Glomerular visceral epithelial cell (primary cell): ENCODE results near the gene FGFRL1.

Experiments used
- DNase-seq: peaks from one replicate; pipeline ENCODE4 v3.0.0-alpha.2; 2016; ENCODE audit errors: extremely low spot score

The FGFRL1 gene

DNA sequence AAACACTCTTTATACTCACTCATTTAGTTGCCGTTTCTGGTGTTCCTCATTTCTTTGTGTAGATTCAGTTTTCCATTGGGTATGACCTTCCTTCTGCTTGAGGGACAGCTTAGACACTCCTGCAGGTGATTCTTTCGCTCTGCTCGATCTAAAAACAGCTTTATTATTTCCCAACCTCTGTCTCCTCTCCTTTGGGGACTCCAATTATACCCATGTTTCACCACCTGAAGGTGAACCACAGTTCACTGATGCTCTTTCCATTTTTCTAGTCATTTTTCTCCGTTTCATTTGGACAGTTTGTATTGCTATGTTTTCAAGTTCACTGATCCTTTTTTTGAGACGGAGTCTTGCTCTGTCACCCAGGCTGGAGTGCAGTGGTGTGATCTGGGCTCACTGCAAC lies 4.6 kb upstream of the FGFRL1 start:
- DNase-seq: no peak

- DNase-seq: no peak
These were observed 2.4 kb upstream of the FGFRL1 start for GRCh38 chr4:1008840-1009541.

- peak; percentile 76 for DNase-seq
These were observed 1.7 kb upstream of the FGFRL1 start for GRCh38 chr4:1009542-1010394.

DNA sequence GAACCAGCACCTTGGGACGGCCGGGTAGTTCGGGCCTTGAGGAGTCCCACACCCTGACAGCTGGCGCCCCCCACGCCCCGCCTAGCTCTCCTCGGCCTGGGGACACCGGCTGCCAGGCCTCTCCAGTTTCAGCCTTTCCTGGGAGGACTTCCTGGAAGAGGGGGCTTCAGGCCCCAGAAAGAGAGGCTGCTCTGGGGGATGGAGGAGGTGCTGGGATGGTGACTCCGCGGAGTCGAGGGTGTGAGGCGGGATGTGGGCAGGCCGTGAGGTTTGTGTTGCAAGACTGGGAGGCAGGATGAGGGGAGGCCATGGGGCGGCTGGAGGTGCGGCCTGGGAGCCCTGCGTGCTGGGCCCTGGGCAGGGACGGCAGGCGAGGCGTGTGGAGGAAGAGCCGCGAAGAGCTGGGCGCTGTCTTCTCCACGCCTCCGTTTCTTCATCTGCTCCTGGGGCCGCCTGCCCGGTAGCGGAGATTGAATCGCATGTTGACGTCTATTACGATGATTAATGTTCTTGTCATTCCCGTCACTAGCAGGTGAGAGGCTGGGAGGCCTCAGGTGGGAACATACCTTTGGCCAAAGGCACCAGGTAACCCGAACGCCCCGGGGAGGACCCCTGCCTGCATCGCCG lies 918 bp upstream of the FGFRL1 start:
- peak; percentile 81 for DNase-seq

DNA sequence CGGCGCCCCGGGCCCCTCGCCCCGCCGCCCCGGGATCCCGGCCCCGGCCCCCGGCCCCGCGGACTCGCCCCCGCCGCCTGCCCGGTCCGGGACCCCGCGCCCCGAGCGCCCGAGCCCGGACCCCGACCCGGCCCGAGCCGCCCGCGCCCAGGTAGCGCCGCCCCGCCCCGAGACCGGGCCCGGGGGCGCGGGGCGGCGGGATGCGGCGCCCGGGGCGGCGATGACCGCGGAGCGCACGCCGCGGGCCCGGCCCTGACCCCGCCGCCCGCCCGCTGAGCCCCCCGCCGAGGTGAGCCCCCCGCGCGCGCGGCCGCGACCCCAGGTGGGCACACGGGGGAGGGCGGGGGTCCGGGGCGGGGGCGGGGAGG lies 224 bp downstream of the FGFRL1 start:
- no peak for DNase-seq

GRCh38 chr4:1012034-1012739 lies 761 bp downstream of the FGFRL1 start:
- DNase-seq: peak; percentile 65

- no peak for DNase-seq
These were observed 2.0 kb downstream of the FGFRL1 start for GRCh38 chr4:1013225-1014073.

DNA sequence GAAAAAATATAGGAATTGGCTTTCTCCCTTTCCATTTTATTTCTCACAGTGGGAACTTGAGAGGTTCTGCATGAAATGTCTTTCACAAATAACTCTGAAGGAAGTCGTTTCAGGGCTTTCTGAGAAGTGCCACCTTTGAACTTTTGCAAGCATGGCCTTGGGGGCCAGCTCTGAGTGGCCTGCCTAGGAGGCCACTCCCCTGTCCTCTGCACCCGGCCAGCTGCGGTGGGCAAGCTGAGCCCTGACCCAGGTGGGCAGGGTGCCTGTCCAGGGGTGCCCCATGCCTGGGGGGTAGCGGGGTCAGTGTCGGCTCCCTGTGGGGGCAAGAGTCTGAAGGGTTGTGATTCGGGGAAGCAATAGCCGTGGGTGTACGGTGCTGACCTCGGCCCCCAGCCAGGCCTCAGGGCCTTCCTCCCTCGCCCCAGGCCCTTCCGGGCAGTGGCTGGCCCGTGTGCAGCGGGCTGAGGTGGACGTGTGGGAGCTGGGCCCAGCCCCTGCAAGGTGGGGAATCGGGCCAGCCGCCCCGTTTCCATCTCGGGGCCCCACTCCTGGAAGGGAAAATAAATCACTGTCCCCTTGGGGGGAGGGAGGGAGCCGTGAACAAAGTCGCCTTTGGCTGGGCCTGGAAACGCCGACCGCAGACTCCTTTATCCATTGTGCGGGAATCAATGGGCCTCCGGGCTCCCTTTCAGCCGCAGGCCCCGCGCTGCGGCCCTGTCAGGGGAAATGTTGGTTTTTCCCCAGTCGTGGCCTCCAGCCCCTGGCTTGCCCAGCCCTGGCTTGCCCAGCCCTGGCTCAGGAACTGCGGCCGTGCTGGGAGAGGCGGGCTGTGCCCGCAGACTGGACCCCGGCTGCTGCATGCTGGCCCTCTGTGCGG lies 3.1 kb downstream of the FGFRL1 start:
- no peak for DNase-seq

DNA sequence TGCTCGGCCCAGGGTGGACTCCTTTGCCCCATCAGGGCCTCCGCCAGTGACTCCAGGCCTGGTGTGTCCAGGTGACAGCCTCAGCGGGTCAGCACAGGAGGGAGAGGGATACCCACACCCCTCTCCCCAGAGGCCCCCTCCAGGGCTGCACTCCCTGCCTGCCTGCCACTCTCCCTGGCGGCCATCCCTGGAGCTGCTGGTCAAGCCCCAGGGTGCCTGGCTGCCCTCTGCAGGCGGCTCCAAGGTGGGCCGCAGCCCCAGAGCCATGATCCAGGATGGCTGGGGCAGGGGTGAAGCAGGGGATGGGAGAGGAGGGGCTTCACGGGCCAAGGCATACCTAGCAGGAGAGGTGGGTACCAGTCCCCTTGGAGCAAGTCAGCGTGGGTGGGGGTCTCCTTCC lies 3.8 kb downstream of the FGFRL1 start:
- DNase-seq: no peak

DNA sequence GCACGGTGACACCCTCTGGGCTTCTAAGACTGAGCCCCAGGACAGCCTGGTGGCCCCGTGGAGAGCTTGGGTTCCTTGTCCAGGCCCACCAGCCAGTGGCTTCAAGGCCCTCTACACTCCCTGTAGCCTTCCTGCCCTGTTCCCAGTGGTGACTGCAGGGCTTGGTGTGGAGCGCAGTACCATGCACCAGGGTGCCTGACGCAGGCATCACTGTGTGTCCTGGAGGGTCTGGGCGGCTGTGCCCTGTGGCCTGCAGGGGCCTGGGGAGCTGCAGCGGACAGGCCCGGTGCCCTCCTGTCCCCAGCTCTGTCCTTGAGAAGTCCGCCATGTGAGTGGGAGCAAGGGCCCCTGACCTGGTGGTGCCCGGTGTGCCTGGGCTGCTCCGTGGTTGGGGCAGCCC lies 4.3 kb downstream of the FGFRL1 start:
- no peak for DNase-seq

DNA sequence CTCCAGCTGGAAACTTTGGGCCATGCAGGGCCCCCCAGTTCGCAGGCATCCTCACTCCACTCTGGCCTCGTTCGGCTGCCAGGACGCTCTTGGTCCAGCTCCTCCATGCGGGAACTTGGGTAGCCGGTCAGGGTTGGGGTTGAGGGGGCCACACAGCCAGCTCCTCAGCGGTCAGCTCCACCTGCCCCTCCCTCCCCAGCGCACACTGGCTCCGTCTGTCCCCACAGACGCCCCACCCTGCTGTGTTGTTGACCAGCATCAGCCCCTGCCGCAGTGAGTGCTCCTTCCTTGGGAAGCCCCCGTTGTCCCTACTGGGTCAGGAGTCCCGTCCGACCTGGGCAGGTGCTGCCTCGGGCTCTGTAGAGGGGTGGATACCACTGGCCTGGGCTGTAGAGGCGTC lies 5.8 kb downstream of the FGFRL1 start:
- no peak for DNase-seq

- no peak for DNase-seq
These were observed 6.3 kb downstream of the FGFRL1 start for GRCh38 chr4:1017706-1018105.

DNA sequence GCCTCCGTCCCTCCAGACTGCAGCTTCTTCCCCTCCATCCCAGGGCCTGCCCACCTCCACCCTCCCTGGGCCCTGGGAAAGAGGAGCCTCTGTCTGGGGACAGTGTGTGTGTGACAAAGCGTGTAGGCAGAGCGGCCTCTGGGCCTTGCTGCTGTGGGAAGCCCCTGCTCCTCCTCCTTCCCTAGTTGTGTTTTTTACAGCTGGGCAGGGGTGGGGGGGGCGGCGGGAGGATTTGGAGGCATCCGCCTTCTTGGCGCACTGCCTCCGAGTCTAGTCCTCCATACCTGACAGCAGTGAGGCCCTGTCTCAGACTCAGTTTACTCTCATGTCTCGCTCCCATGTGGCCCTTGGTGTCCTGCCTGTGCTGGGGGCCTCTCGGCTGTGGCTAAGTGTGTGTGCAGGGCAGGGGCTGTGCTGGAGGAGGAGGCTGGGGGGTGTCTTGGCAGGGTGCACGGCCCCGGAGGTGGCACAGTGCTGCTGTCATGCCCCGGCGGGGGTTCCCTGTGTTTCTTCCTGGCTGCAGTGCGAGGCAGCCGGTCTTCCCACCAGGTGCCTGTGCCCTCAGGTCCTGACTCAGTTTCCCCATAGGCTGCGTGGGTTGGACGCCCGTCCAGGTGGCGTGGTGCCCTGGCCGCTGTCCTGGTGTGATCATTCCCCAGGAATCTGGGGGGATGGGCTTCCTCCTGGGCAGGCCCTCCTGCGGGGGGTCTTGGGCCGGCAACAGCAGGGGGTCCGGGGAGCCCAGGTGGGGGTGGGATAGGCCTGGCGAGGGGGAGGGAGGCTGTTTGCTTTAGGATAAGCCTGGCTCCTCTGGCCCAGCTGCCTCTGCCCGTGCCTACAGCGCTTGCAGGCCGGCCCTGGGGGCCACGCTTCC lies 7.0 kb downstream of the FGFRL1 start:
- DNase-seq: no peak

DNA sequence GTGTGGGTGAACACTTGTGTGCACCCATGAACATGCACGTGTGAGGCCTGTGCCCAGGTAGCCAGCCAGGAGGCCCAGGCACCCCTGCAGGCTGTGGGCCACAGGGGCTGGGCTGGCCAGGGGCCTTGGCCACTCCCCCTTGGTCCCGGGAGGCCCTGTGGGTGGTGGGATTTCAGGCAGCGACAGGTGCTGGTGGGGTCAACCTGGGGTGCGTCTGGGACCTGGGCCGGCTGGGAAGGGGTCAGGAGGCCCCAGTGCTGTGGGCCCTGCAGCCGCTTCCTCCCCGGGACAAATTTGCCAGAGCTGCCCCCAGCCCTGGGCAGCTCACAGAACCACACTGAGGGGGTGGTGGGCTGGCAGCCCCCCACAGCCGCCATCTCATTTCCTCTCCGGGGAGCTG lies 7.9 kb downstream of the FGFRL1 start:
- DNase-seq: no peak

GRCh38 chr4:1019729-1020470 lies 8.5 kb downstream of the FGFRL1 start:
- DNase-seq: no peak

DNA sequence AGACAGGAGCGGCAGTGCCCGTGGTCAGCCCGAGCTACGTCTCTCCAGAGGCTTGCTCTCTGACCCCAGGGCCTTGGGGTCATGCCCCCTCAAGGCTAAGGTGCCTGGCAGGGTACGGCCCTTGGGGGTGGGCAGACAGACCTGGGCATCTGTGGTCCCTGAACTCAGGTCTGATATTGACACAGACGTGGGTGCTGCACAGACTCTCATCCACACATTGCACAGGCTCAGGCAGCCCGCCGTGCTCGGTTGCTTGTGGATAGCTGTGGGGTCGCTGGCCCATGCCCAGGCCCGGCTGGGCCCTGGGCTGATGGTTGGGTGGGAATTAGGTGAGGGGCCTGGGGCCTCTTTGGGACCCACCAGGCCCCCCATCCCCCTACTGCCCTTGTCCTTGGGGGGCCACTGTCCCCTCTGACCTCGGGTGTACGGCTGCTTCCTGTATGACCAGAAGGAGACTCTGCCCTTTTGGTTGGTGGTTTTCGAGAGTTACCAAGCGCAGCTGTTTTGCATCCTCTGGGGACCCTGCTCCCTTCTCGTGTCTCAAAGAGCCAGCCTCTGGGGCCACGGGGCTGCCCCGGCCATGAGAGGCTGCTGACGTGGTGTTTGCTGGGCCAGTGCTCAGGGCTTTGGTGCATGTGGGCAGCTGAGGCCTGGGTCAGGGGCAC lies 10.1 kb downstream of the FGFRL1 start:
- DNase-seq: no peak

- DNase-seq: no peak
These were observed 10.8 kb downstream of the FGFRL1 start for GRCh38 chr4:1022051-1022738.

GRCh38 chr4:1022739-1023066 lies 11.3 kb downstream of the FGFRL1 start:
- no peak for DNase-seq
